ENCODE data around the gene ERC2. TPM values are rescaled to one million over a fixed set of nuclear protein-coding genes. Genes with fewer than 3 reads are reported as not detected.

ERC2 gene
- total and polyA plus RNA-seq, 5 donors from 2014 or later, result not detected

DNA sequence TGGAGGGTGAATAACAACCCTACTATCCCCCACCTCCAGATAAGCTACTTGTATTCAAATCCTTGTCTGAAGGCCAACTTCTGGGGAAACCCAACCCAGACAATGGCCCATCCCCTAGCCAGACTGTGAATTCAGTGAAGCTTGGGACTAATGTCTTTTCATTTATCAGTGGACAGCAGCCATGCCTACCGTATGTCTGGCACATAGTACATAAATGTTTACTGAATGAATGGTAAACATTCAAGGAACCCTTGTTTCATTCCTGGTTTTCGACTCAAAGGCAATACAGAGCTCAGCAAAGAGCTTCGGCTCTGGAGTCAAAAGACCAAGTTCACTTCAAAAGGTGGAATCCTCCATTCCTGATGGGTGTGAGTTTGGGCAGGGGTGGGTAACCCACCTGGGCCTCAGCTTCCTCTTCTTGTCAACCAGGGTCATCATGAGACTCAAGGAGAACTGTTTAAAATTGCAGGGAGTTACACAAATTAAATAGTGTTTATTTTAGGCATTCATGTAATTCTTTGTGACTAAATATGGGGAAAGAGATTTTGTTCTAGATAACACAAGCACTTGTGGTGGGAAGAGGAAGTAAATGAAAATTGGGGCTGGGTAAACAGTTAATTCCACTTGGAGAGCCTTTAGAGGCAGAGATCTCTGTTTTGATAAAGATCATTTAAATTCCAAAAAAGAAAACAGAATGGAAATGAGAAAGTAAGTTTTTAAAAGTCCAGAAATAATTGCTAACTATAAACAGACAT lies 677.5 kb downstream of the ERC2 start:
- Mint-ChIP-seq H3K9me3 (peaks cover 0 to 7% (median 0%) of the 10 kb centered on the region in 7 donors), H3K4me1 (no peaks in the 10 kb centered on the region), H3K27me3 (no peaks in the 10 kb centered on the region), H3K36me3 (no peaks in the 10 kb centered on the region), H3K27ac (no peak overlapping the region), H3K4me3 (no peak overlapping the region)
- H3K27me3 ChIP-seq (ENCODE audit: control insufficient read depth, insufficient read depth, low read length), result no peaks in the 10 kb centered on the region
- DNase-seq (no peak), ATAC-seq (ENCODE audit: low read depth in 2 of 2) (no peak)
- H3K27ac ChIP-seq (ENCODE audit: insufficient read depth, low read length, poor library complexity, severe bottlenecking), result no peak overlapping the region
- H3K4me3 ChIP-seq (ENCODE audit: low read depth, low read length), result no peak overlapping the region
- H3K9me3 ChIP-seq (ENCODE audit: control insufficient read depth in 2 of 2, low read length in 2 of 2), result no peaks in the 10 kb centered on the region
- H3K4me1 ChIP-seq (ENCODE audit: control insufficient read depth, insufficient read depth, low read length, poor library complexity, severe bottlenecking), result no peaks in the 10 kb centered on the region
- H3K36me3 ChIP-seq (ENCODE audit: control insufficient read depth, insufficient read depth, low read length), result no peaks in the 10 kb centered on the region

DNA sequence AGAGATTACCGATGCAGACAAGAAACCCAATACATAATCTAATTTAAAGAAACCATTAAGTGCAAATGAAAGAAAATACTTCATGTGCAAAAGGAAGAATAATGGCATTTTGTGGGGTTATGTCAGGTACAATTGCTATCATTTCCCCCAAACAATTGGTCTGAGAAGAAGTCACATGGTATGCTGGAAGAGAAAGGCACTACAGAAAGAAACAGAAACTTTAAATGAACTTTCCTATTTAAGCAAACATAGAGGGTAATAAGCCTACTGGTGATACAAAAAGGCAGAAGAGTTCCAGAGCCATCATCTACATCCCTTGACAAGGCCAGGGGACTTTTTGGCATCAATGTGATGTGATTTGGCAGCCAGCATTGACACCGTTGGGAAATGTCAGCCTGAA lies 678.8 kb downstream of the ERC2 start:
- no peaks in the 10 kb centered on the region for H3K27me3 Mint-ChIP-seq
- H3K27me3 ChIP-seq (ENCODE audit: control insufficient read depth, insufficient read depth, low read length), result no peaks in the 10 kb centered on the region
- no peaks in the 10 kb centered on the region for H3K4me1 ChIP-seq (ENCODE audit: control insufficient read depth, insufficient read depth, low read length, poor library complexity, severe bottlenecking)
- H3K36me3 Mint-ChIP-seq, result no peaks in the 10 kb centered on the region
- no peaks in the 10 kb centered on the region for H3K36me3 ChIP-seq (ENCODE audit: control insufficient read depth, insufficient read depth, low read length)
- ATAC-seq (ENCODE audit: low read depth in 2 of 2), result no peak
- no peak overlapping the region for H3K27ac ChIP-seq (ENCODE audit: insufficient read depth, low read length, poor library complexity, severe bottlenecking)
- no peak overlapping the region for H3K27ac Mint-ChIP-seq
- no peak overlapping the region for H3K4me3 ChIP-seq (ENCODE audit: low read depth, low read length)
- peaks cover 0 to 10% (median 0%) of the 10 kb centered on the region in 7 donors for H3K9me3 Mint-ChIP-seq
- no peaks in the 10 kb centered on the region for H3K4me1 Mint-ChIP-seq
- no peak for DNase-seq
- no peaks in the 10 kb centered on the region for H3K9me3 ChIP-seq (ENCODE audit: control insufficient read depth in 2 of 2, low read length in 2 of 2)
- H3K4me3 Mint-ChIP-seq, result no peak overlapping the region

DNA sequence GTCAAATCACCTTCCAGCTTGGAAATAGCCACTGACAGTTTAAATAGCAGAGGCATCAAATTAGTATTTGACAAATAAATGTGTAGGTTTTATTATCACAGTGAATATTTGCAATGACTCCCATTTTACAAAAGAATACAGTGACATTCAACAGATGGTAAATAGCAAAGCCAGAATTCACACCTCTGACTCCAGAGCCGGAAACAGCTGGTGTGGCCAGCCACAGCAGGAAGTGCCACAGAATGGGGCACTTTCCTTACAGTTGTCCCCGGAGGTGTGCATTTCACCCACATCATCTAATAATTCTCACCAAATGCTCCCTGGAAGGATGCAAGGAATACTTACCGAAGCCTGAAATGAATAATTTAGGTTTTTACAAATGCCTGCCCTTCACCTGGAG lies 685.5 kb downstream of the ERC2 start:
- H3K27ac Mint-ChIP-seq, result no peak overlapping the region
- H3K27me3 Mint-ChIP-seq, result no peaks in the 10 kb centered on the region
- H3K36me3 Mint-ChIP-seq, result no peaks in the 10 kb centered on the region
- Histone ChIP-seq H3K4me1 (ENCODE audit: control insufficient read depth, insufficient read depth, low read length, poor library complexity, severe bottlenecking) (no peaks in the 10 kb centered on the region), H3K4me3 (ENCODE audit: low read depth, low read length) (no peak overlapping the region), H3K36me3 (ENCODE audit: control insufficient read depth, insufficient read depth, low read length) (no peaks in the 10 kb centered on the region), H3K27ac (ENCODE audit: insufficient read depth, low read length, poor library complexity, severe bottlenecking) (no peak overlapping the region), H3K27me3 (ENCODE audit: control insufficient read depth, insufficient read depth, low read length) (no peaks in the 10 kb centered on the region), H3K9me3 (ENCODE audit: control insufficient read depth in 2 of 2, low read length in 2 of 2) (no peaks in the 10 kb centered on the region)
- H3K9me3 Mint-ChIP-seq, result peaks cover 0 to 6% (median 3%) of the 10 kb centered on the region in 7 donors
- ATAC-seq (ENCODE audit: low read depth in 2 of 2) (no peak), DNase-seq (no peak)
- H3K4me3 Mint-ChIP-seq, result no peak overlapping the region
- no peaks in the 10 kb centered on the region for H3K4me1 Mint-ChIP-seq

DNA sequence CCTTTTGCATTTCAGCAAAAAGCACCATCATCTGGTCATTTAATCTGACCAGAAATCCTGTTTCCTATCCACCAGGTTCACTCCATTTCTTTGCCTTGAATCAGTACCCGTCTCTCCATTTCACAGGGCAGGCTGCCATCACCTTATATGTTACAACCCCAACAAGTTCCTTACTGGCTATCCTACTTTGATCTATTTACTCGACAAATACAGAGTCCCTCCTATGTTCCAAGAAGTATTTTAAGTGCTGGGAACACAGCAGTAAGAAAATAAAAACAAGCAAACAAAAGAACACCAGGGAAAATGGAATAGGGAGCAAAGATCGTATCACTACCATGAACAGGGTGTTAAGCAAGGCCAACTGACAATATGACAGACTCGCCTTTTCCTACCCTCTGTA lies 685.9 kb downstream of the ERC2 start:
- Mint-ChIP-seq H3K9me3 (peaks cover 0 to 6% (median 3%) of the 10 kb centered on the region in 7 donors), H3K27ac (no peak overlapping the region), H3K4me3 (no peak overlapping the region), H3K36me3 (no peaks in the 10 kb centered on the region), H3K27me3 (no peaks in the 10 kb centered on the region), H3K4me1 (no peaks in the 10 kb centered on the region)
- H3K9me3 ChIP-seq (ENCODE audit: control insufficient read depth in 2 of 2, low read length in 2 of 2), result no peaks in the 10 kb centered on the region
- no peak overlapping the region for H3K4me3 ChIP-seq (ENCODE audit: low read depth, low read length)
- H3K36me3 ChIP-seq (ENCODE audit: control insufficient read depth, insufficient read depth, low read length), result no peaks in the 10 kb centered on the region
- no peak for ATAC-seq (ENCODE audit: low read depth in 2 of 2)
- no peaks in the 10 kb centered on the region for H3K27me3 ChIP-seq (ENCODE audit: control insufficient read depth, insufficient read depth, low read length)
- DNase-seq, result no peak
- no peaks in the 10 kb centered on the region for H3K4me1 ChIP-seq (ENCODE audit: control insufficient read depth, insufficient read depth, low read length, poor library complexity, severe bottlenecking)
- no peak overlapping the region for H3K27ac ChIP-seq (ENCODE audit: insufficient read depth, low read length, poor library complexity, severe bottlenecking)

DNA sequence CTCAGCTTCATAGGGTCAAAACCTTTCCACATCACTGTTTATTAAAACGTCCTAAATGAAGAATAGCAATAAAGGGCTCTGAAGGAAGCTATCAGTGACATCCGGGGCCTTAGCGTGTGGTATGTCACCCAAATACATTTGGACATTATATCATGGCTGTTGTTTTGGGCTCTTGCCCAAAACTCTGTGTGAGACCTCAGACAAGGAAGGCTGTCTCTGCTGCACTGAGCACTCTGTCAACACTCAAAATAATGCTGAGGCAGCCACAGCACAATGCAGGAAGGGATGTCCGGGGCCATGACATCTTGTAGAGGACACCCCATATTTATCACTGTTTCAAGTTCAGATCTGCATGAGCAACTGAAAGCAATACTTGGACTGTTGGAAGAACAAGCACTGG lies 687.4 kb downstream of the ERC2 start:
- Histone ChIP-seq H3K4me1 (ENCODE audit: control insufficient read depth, insufficient read depth, low read length, poor library complexity, severe bottlenecking) (no peaks in the 10 kb centered on the region), H3K27ac (ENCODE audit: insufficient read depth, low read length, poor library complexity, severe bottlenecking) (no peak overlapping the region), H3K4me3 (ENCODE audit: low read depth, low read length) (no peak overlapping the region), H3K27me3 (ENCODE audit: control insufficient read depth, insufficient read depth, low read length) (no peaks in the 10 kb centered on the region), H3K9me3 (ENCODE audit: control insufficient read depth in 2 of 2, low read length in 2 of 2) (no peaks in the 10 kb centered on the region), H3K36me3 (ENCODE audit: control insufficient read depth, insufficient read depth, low read length) (no peaks in the 10 kb centered on the region)
- no peak overlapping the region for H3K27ac Mint-ChIP-seq
- no peaks in the 10 kb centered on the region for H3K36me3 Mint-ChIP-seq
- H3K4me3 Mint-ChIP-seq, result no peak overlapping the region
- no peak for ATAC-seq (ENCODE audit: low read depth in 2 of 2)
- peaks cover 0 to 6% (median 3%) of the 10 kb centered on the region in 7 donors for H3K9me3 Mint-ChIP-seq
- no peaks in the 10 kb centered on the region for H3K27me3 Mint-ChIP-seq
- no peak for DNase-seq
- H3K4me1 Mint-ChIP-seq, result no peaks in the 10 kb centered on the region

DNA sequence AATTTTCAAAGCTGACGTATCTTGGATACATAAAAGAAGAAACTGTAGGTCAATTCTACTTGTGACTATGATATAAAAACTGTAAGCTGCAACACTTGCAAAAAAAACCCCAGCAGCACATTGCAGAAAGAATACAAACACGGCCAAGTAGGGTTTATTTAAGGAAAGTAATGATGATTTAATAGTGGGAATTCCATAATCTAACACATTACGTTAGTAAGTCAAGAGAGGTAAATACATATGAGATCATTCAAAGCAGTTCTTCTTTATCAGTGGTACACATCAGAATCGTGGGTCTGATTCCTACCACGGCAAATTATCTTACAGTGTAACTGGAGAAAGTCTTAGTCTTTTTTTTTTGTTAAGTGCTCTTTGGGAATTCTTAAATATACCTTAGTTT lies 688.7 kb downstream of the ERC2 start:
- Histone ChIP-seq H3K36me3 (ENCODE audit: control insufficient read depth, insufficient read depth, low read length) (no peaks in the 10 kb centered on the region), H3K27ac (ENCODE audit: insufficient read depth, low read length, poor library complexity, severe bottlenecking) (no peak overlapping the region), H3K4me3 (ENCODE audit: low read depth, low read length) (no peak overlapping the region), H3K27me3 (ENCODE audit: control insufficient read depth, insufficient read depth, low read length) (no peaks in the 10 kb centered on the region), H3K4me1 (ENCODE audit: control insufficient read depth, insufficient read depth, low read length, poor library complexity, severe bottlenecking) (no peaks in the 10 kb centered on the region), H3K9me3 (ENCODE audit: control insufficient read depth in 2 of 2, low read length in 2 of 2) (no peaks in the 10 kb centered on the region)
- no peak overlapping the region for H3K4me3 Mint-ChIP-seq
- peaks cover 0 to 4% (median 3%) of the 10 kb centered on the region in 7 donors for H3K9me3 Mint-ChIP-seq
- DNase-seq, result no peak
- no peaks in the 10 kb centered on the region for H3K27me3 Mint-ChIP-seq
- no peak overlapping the region for H3K27ac Mint-ChIP-seq
- no peaks in the 10 kb centered on the region for H3K4me1 Mint-ChIP-seq
- ATAC-seq (ENCODE audit: low read depth in 2 of 2), result no peak
- no peaks in the 10 kb centered on the region for H3K36me3 Mint-ChIP-seq

DNA sequence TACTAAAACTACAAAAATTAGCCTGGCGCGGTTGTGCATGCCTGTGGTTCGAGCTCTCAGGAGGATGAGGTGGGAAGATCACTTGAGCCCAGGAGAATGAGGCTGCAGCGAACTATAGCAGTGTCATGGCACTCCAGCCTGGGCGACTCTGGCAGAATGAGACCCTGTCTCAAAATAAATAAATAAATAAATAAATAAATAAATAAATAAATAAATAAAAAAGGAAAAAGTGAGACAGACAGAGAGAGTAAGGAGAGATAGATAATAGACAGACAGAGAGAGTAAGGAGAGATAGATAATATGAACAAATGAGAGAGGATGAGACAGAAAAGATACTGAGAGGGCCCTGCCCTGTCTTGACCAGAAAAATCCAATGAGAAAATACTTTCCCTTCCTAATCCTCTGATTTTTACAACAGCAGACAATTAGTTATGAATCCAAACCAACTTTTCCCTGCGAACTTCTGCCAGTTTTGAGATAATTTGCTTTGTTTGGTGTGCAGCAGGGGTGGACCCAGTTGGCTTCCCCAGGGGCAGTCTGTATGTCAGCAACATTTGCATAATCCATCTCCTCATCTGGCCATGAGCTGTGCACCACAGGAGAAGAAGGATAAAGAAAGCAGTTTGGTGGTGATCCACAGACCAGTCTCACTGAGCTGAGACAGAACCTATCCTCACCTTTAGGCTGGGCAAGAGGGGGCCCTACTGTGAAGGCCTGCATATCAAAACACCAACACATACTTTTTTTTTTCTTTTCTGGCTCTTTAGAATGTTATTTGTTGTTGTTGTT lies 692.7 kb downstream of the ERC2 start:
- Histone ChIP-seq H3K27ac (ENCODE audit: insufficient read depth, low read length, poor library complexity, severe bottlenecking) (no peak overlapping the region), H3K27me3 (ENCODE audit: control insufficient read depth, insufficient read depth, low read length) (no peaks in the 10 kb centered on the region), H3K4me1 (ENCODE audit: control insufficient read depth, insufficient read depth, low read length, poor library complexity, severe bottlenecking) (no peaks in the 10 kb centered on the region), H3K9me3 (ENCODE audit: control insufficient read depth in 2 of 2, low read length in 2 of 2) (no peaks in the 10 kb centered on the region), H3K36me3 (ENCODE audit: control insufficient read depth, insufficient read depth, low read length) (no peaks in the 10 kb centered on the region), H3K4me3 (ENCODE audit: low read depth, low read length) (no peak overlapping the region)
- no peak overlapping the region for H3K4me3 Mint-ChIP-seq
- no peaks in the 10 kb centered on the region for H3K36me3 Mint-ChIP-seq
- no peaks in the 10 kb centered on the region for H3K4me1 Mint-ChIP-seq
- H3K27me3 Mint-ChIP-seq, result no peaks in the 10 kb centered on the region
- no peak overlapping the region for H3K27ac Mint-ChIP-seq
- ATAC-seq (ENCODE audit: low read depth in 2 of 2) (no peak), DNase-seq (no peak)
- peaks cover 0 to 4% (median 3%) of the 10 kb centered on the region in 7 donors for H3K9me3 Mint-ChIP-seq

All from CD4-positive, CD25-positive, alpha-beta regulatory T cell (primary cell).